Stimulated activated CD8-positive, alpha-beta memory T cell treated with anti-CD3 and anti-CD28 coated beads, Interleukin-15, amount 100 ng/mL, for 24 hours (primary cell): ENCODE data around the gene SNRPA1.
A peak's percentile ranks its signal among the peaks of the same experiment; 100 is the strongest.
"Not testable (repeated sequence)": the region's sequence is repeated elsewhere in the genome, so short reads cannot be mapped to it uniquely, and the experiment has no call there.

Source experiments
- DNase-seq: peaks from one replicate; pipeline ENCODE4 v3.0.0-alpha.2; 2020; ENCODE audit warnings: low read depth

Gene SNRPA1

GRCh38 chr15:101295607-101296161 lies 636 bp upstream of the SNRPA1 start:
- no peak for DNase-seq

DNA sequence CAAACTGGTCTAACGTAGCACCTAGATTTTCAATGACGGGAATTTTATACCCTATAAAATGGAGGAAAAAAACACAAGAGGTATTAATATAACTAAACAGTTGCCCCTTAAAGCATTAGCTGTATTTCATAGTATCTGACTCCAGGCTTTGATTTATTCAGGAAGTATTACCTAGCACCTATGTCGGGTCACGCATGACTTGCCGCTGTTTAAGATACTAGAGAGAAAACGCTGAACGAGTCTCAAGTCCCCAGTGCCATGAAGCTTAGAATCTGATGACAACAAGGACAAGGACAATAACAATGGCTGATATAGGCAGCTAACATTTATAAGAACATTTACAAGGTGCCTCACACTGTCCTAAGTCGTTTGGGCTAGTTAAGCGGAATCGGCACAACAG lies 1.9 kb downstream of the SNRPA1 start:
- DNase-seq: no peak

GRCh38 chr15:101288905-101289513 lies 6.0 kb downstream of the SNRPA1 start:
- no peak for DNase-seq

- not testable (repeated sequence) for DNase-seq
These were observed 7.7 kb downstream of the SNRPA1 start for GRCh38 chr15:101287342-101287741.

- DNase-seq: no peak
These were observed 8.5 kb downstream of the SNRPA1 start for GRCh38 chr15:101286471-101287114.

- no peak for DNase-seq
These were observed 11.1 kb downstream of the SNRPA1 start for GRCh38 chr15:101283931-101284330.

- DNase-seq: no peak
These were observed 15.0 kb downstream of the SNRPA1 start for GRCh38 chr15:101280007-101280406.

GRCh38 chr15:101277943-101278564 lies 17.0 kb downstream of the SNRPA1 start:
- no peak for DNase-seq

DNA sequence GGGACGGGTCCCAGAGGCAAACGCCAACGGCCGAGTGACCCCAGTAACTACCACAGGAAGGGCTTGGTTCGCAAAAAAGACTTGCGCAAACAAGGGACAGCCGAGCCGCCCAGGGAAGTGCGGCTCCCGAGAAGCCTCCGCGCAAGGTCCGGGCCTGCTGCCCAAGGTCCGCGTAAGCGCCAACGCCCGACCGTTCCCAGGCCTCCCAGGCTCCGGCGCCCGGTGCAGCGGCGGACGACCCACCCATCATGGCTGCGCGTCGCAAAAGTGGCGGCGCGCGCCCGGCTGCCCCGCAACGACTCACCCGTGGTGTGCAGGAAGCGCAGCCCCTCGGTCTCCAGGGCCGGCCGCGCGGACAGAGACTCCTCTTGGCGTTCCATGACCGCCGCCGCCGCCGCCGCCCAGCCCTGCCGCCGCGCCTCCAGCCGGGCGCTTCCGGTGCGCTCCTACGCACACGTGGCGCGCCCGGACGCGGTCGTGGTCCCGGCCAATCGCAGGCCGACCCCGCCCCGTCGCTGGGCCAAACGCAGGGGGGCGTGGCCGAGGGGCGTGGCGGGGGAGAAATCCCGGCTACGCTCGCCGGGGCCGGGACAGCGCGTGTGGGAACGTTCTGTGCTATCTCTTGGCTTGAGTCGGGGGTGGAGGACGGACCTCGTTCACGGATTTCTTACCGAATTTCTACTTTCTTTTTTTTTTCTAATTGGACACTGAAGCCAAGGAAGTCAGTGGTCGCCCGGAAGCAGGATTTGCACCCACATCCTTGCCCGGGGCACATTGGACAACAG lies 17.8 kb downstream of the SNRPA1 start, which contains the start of gene SELENOS:
Gene SELENOS, minus strand, starts transcription at position 448 of the 785 bp plus-strand sequence. Its CDS starts 68 bp downstream, at position 380.
- peak; percentile 88 for DNase-seq

GRCh38 chr15:101276501-101277037 lies 18.5 kb downstream of the SNRPA1 start:
- DNase-seq: no peak

- DNase-seq: no peak
These were observed 20.0 kb downstream of the SNRPA1 start for GRCh38 chr15:101275018-101275417.

DNA sequence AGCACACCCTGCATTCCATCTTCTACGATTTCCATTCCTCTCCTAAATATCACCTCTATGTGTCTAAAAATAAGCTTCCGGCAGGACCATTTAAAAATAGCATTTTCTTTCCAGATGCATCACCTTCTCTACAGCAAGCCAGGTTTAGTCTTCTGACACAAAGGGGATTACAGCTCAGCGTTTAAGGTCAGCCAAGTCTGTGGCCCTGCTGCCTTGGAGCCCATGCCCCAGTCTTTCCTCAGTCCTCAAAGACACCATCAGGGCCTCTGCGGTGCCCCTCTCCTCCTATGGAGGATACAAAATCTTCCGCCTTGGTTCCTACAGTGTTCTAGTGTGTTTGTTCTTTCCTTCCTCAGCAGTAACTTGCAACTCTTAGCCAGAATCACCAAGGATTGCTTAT lies 21.5 kb downstream of the SNRPA1 start:
- no peak for DNase-seq

DNA sequence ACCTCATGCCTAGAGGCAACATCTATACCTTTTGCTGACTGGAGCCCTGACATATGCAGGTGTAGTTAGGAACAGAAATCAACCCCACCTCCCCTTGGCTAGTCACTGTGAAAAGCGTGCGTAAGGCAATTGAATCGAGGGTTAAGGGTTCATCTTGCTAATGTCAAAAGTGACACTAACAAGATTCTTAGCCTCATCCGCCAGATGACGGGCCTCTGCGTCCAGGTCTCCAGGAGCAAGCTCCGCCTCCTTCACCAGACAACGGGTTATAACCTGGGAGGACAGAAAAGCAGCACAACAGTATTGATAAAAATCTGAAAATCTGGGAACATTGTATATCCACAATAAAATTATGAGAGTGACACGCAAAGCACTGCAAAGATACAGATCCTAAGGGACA lies 22.5 kb downstream of the SNRPA1 start:
- no peak for DNase-seq

DNA sequence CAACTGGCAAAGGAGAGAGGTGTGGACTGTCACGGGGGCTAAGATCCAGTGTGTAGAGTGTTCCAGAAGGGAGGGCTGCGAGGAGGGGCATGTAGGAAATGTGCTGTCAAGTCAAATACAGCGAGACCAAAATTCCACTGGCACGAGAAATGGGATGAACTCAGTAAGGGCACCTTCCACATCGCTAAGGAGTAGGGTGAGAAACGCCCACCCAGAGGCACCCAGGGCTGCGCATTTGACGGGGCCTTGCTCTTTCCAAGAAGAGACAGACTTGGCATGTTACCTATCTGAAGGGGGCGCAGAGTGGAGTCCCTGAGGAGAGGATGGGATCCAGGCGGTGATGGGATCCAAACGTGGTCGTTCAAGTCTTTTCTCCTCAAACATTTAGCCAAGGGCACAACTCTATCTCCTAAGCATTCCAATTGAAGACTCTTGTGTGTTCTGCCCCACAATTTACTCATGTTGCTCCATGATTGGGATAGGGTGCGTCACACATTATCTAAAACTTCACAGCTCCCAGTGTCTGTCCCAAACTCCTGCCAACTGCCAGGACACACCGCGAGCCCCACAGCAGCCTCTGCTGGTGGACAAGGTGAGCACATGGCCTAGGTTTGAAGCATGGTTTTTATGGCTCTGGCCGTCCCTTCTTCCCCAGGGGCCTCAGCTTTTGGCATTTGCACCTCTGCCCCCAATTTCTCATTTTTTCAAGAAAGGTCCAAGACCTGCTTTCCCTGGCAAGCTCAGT lies 25.4 kb downstream of the SNRPA1 start:
- DNase-seq: no peak

GRCh38 chr15:101267320-101268104 lies 27.5 kb downstream of the SNRPA1 start:
- no peak for DNase-seq

DNA sequence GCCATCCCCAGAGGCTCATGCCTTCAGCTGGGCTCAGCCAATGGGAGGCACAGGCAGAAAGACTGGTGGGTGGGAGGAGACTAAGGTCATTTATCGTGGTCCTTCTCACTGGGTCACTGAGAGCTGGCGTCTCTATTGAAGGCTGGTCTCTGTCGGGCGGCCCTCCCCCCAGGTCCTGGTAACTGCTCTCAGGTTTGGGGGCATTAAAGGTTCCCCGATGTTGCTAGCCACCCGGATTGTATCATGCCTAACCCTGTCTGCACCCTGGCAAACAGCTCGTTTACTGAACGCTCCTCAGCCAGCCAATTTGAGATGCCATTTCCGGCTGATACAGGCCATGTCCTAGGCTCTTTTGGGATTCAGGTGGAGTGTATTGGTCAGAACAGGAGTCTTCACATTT lies 28.3 kb downstream of the SNRPA1 start:
- no peak for DNase-seq

GRCh38 chr15:101266034-101266433 lies 29.0 kb downstream of the SNRPA1 start:
- DNase-seq: no peak

DNA sequence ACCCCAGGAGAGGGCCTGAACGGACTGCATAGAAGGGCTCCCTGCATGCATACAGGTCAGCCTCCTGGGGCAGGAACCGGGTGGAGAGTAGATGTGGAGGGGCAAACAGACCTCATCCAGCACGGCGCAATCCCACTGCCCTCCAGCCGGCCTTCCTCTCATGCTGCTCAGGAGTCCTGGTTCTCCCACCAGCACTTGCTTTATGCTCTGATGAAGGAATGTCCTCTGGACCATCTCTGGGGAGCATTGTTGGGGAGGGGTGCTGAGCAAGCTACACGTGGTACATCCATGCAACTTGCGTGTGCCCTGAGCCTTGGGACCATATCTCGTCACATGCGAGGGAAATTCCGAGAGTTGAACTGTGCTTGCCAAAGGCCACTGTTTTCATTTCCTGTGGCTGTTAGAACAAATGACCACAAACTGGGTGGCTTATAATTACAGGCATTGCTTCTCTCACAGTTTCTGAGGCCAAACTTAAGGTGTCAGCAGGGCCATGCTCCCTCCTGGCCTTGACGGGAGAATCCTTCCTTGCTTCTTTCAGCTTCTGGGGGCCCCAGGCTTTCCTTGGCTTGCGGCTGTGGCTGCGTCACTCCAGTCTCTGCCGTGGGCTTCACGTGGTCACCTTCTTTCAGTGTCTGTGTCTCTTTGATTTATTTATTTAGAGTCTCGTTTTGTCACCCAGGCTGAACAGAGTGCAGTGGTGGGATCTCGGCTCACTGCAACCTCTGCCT lies 30.0 kb downstream of the SNRPA1 start:
- no peak for DNase-seq

DNA sequence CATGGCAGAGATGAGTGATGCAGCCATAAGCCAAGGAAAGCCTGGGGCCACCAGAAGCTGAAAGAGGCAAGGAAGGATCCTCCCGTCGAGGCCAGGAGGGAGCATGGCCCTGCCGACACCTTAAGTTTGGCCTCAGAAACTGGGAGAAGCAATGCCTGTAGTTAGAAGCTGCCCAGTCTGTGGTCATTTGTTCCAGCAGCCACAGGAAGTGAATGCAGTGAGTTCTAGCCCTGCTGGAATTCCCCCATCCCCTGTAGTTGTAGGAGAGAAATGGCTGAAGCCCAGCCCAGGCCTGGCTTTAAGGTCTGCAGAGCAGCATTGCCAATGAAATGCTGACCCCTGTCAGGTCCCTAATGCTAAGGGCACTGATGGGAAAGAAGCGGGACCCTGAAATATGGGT lies 31.0 kb downstream of the SNRPA1 start:
- DNase-seq: no peak

- no peak for DNase-seq
These were observed 32.5 kb downstream of the SNRPA1 start for GRCh38 chr15:101262551-101262950.
